Spleen (tissue), 11 donors: ENCODE results near the gene B9D1. TPM values are rescaled to one million over a fixed set of nuclear protein-coding genes. Genes with fewer than 3 reads are reported as not detected.
A peak's percentile ranks its signal among the peaks of the same experiment; 100 is the strongest.

ENCODE experiments used
- DNase-seq: peaks from one replicate; pipeline ENCODE4 v3.0.0-alpha.2; 2020
- H3K27ac ChIP-seq, 8 donors: fragments of 200-600 bp; sonication (generic) in 7 of 8; 1 replicate in 4 of 8; 2 replicates in 4 of 8; pipeline versions ENCODE4 v1.5.0 to v1.8.0; 2016 to 2021; ENCODE audit warnings: inconsistent platforms in 4 of 8, mild to moderate bottlenecking in 4 of 8, moderate library complexity in 1 of 8
- H3K27me3 ChIP-seq, 7 donors: fragments of 200-600 bp; sonication (generic) in 6 of 7; replicated peaks in 1 of 7; 1 replicate in 4 of 7; 2 replicates in 3 of 7; pipeline versions ENCODE4 v1.5.0 to v1.8.0; 2016 to 2021; ENCODE audit warnings: inconsistent platforms in 3 of 7, mild to moderate bottlenecking in 1 of 7
- H3K36me3 ChIP-seq, 6 donors: fragments of 200-600 bp; sonication (generic) in 5 of 6; 1 replicate in 4 of 6; 2 replicates in 2 of 6; pipeline versions ENCODE4 v1.5.0 to v1.8.0; 2016 to 2021; ENCODE audit warnings: inconsistent platforms in 2 of 6
- H3K4me1 ChIP-seq, 6 donors: fragments of 200-600 bp; sonication (generic) in 5 of 6; 1 replicate in 3 of 6; 2 replicates in 3 of 6; pipeline versions ENCODE4 v1.5.0 to v1.8.0; 2016 to 2021; ENCODE audit warnings: inconsistent platforms in 3 of 6
- H3K4me3 ChIP-seq, 8 donors: fragments of 200-600 bp; sonication (generic) in 7 of 8; 1 replicate in 4 of 8; 2 replicates in 4 of 8; pipeline versions ENCODE4 v1.5.0 to v1.8.0; 2016 to 2021; ENCODE audit warnings: inconsistent platforms in 4 of 8, mild to moderate bottlenecking in 4 of 8, moderate library complexity in 2 of 8
- H3K9me3 ChIP-seq, 8 donors: fragments of 200-600 bp; sonication (generic) in 7 of 8; 1 replicate in 4 of 8; 2 replicates in 4 of 8; pipeline versions ENCODE4 v1.5.0 to v1.8.0; 2016 to 2021; ENCODE audit warnings: inconsistent platforms in 4 of 8
- CTCF ChIP-seq, 11 experiments: fragments of 200-600 bp in 7 of 11; fragments of 450-650 bp in 4 of 11; sonication (generic) in 4 of 11; IDR thresholded peaks in 8 of 11; conservative IDR thresholded peaks in 3 of 11; 1 replicate in 7 of 11; 2 replicates in 4 of 11; pipeline versions ENCODE4 v1.4.0 to v1.8.0; 2016 to 2021; ENCODE audit warnings: antibody characterized with exemption in 11 of 11, inconsistent platforms in 4 of 11, mild to moderate bottlenecking in 1 of 11
- POLR2A ChIP-seq, 3 donors: fragments of 450-650 bp; IDR thresholded peaks; one replicate each; pipeline ENCODE4 v1.5.1; 2017; ENCODE audit warnings: antibody characterized with exemption in 3 of 3, mild to moderate bottlenecking in 1 of 3
- POLR2AphosphoS5 ChIP-seq, 3 donors: sonication (generic); formaldehyde crosslinking; IDR thresholded peaks; one replicate each; pipeline ENCODE4 v1.5.1; 2017; ENCODE audit warnings: antibody characterized with exemption in 3 of 3
- WGBS, 5 donors: extraction: QIAGEN DNeasy Blood & Tissue Kit in 3 of 5; methylation state at CpG; one replicate each; pipeline versions ENCODE4 v1.1.5 to v1.1.7; 2013 to 2018; 5-methylcytosine and 5-hydroxymethylcytosine counted together
- intact Hi-C: fragments of 100-400 bp; cut with DNase I; formaldehyde crosslinking; loops from one replicate; pipeline ENCODE4 v1.15.0; 2023; ENCODE audit warnings: low total_unique reads
- polyA plus RNA-seq, 3 donors: library from polyadenylated mRNA; stranded (reverse); fragments of 200-250 nt; gene quantifications; one replicate each; pipeline ENCODE4 v1.2.1, GENCODE V29; 2013
- total RNA-seq, 7 donors: library from RNA; depleted of rRNA in 3 of 7; stranded (reverse); fragments of >200 nt in 3 of 7; fragmentation: NEBNext Ultra II Directional in 4 of 7; extraction: Animal tissue kit (Norgen Biotek cat#: 25700) in 4 of 7; gene quantifications; one replicate each; pipeline versions ENCODE4 v1.1.0 to v1.2.1, GENCODE V29; 2016 to 2021
- donor health status: healthy with polysubstance abuse.
- donor health status: DM: no; HTN: no; CAD: no; lungs with moderate emphysema.
- donor health status: DM: no; HTN: no; CAD: no.
- donor health status: Bipolar disorder and iron deficiency.
- donor health status: healthy.
- donor health status: DM: no; HTN: no; CAD: no.
- donor health status: DM: yes; HTN: yes; CAD: no.

B9D1 gene
- total and polyA plus RNA-seq, 10 donors: 4.3 to 14.1 (median 7.3) TPM

DNA sequence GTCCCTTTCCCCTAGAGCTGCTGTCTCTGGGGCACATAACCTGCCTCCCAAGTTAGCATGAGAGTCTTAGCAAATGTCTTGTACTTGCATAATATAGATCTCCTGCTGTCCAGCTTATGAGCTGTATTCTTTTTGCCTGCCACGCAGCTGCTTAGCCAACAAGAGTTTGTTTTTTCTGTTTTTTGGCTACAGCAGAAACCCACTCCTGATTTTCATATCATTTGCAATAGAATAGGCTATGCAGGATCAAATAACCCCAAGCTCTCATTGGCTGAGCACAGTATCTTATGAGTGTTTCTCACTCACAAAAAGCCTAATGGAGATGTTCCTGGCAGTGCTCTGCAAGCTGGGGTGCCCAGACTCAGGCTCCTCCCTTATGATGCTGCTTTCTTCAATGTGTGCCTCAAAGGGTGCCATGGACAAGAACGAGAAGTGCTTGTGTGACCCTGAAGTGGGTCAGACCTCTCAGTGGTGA, 23.1 kb downstream of the B9D1 start:
- peaks cover 0 to 12% (median 0%) of the 10 kb centered on the region in 7 donors for H3K27me3 ChIP-seq
- 72 to 90% (median 80%) methylated on average over 2 of the region's 2 CpGs for WGBS, 5 donors
- H3K4me1 ChIP-seq: peaks cover 6 to 58% (median 20%) of the 10 kb centered on the region in 6 donors
- TF ChIP-seq POLR2AphosphoS5 (IDR thresholded peaks at IDR 0.05): no peak
- TF ChIP-seq POLR2A (IDR thresholded peaks at IDR 0.05): no peak
- no peak for TF ChIP-seq CTCF (IDR thresholded peaks at IDR 0.05 in 8 of 11, conservative IDR thresholded peaks at IDR 0.05 in 3 of 11)
- no peaks in the 10 kb centered on the region for H3K9me3 ChIP-seq
- intact Hi-C loops: no loop called here
- DNase-seq: no peak
- H3K4me3 ChIP-seq: no peak overlapping the region
- H3K27ac ChIP-seq: no peak overlapping the region
- peaks cover 0 to 6% (median 0%) of the 10 kb centered on the region in 6 donors for H3K36me3 ChIP-seq

- WGBS, 5 donors: 50 to 91% (median 61%) methylated on average over 4 to 7 of the region's 7 CpGs
- Histone ChIP-seq H3K27ac (peak overlapping the region in 4 of 8 donors; percentile 21 to 44 (median 36)), H3K9me3 (no peaks in the 10 kb centered on the region), H3K36me3 (peaks cover 0 to 12% (median 0%) of the 10 kb centered on the region in 6 donors), H3K4me1 (peaks cover 6 to 54% (median 16%) of the 10 kb centered on the region in 6 donors), H3K27me3 (peaks cover 0 to 16% (median 0%) of the 10 kb centered on the region in 7 donors), H3K4me3 (no peak overlapping the region)
- intact Hi-C loops: no loop called here
- peak; percentile 90 for DNase-seq
- TF ChIP-seq POLR2AphosphoS5 (IDR thresholded peaks at IDR 0.05): peak in 2 of 3 donors; percentile 11 to 49
- no peak for TF ChIP-seq POLR2A (IDR thresholded peaks at IDR 0.05)
- peak; percentile 70 to 89 (median 79) for TF ChIP-seq CTCF (IDR thresholded peaks at IDR 0.05 in 8 of 11, conservative IDR thresholded peaks at IDR 0.05 in 3 of 11)
These were observed 24.2 kb downstream of the B9D1 start for GRCh38 chr17:19338031-19338990.

DNA sequence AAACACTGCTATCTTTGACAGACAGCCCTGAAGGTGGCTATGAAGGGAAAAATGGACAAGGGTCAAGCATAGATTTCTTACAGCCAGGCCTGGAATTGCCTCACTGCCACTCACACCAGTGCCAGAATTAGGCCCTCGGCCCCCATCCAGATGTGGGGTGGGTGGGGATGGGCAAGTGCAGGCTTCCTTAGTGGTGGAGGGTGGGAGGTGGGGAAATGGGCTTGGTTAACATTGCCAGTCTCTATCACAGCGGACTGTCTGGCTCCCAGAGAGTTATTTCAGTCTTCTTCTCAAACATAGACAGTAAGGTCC, 24.9 kb downstream of the B9D1 start:
- no peak for DNase-seq
- Histone ChIP-seq H3K27me3 (peaks cover 0 to 16% (median 0%) of the 10 kb centered on the region in 7 donors), H3K9me3 (no peaks in the 10 kb centered on the region), H3K4me1 (peaks cover 6 to 47% (median 13%) of the 10 kb centered on the region in 6 donors), H3K27ac (peak overlapping the region in 5 of 8 donors; percentile 21 to 54 (median 42)), H3K4me3 (no peak overlapping the region), H3K36me3 (peaks cover 0 to 12% (median 0%) of the 10 kb centered on the region in 6 donors)
- intact Hi-C loops: no loop called here
- WGBS, 5 donors: 45 to 80% (median 61%) methylated on average over 2 of the region's 2 CpGs
- TF ChIP-seq POLR2AphosphoS5 (IDR thresholded peaks at IDR 0.05): no peak
- TF ChIP-seq POLR2A (IDR thresholded peaks at IDR 0.05): no peak
- TF ChIP-seq CTCF (IDR thresholded peaks at IDR 0.05 in 8 of 11, conservative IDR thresholded peaks at IDR 0.05 in 3 of 11): no peak
